Measurements from ENCODE around the gene KDF1.
A peak's percentile ranks its signal among the peaks of the same experiment; 100 is the strongest.
"Not testable (repeated sequence)": the region's sequence is repeated elsewhere in the genome, so short reads cannot be mapped to it uniquely, and the experiment has no call there.

Gene KDF1

DNA sequence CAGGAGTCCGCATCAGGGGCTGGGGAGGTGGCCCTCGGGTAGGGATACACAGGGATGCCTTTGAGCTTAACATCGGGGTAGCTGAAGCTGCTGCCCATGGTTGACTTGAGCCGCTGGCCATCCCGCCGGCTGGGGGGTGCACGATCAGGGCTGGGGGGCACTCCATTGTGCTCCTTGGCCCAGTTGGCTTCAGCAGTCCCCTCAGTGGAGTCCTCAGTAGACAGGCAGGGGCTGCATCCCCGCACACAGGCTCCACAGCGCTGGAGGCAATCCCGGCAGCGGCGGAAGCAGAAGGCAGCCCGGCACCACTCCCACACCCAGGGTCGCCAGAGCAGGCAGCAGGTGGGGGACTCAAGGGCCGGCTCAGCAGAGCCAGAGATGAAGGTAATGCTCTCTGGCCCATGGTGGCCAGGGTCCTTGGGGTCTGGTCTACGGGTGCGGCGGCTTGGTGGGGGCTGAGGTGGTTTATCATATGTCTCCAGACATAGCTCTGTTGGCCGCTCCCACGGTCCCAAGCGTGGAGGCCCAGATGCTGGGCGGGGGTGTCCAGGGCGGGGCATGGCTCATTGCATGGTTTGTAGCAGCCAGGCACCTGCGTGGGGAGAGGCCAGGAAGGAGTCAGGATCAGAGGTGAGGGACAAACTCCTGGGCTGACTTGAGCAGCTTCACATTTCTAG lies 8.3 kb downstream of the KDF1 start:
- DNase-seq = no peak

- no peak for DNase-seq
Observed at GRCh38 chr1:26951216-26951615, 9.1 kb downstream of the KDF1 start.

DNA sequence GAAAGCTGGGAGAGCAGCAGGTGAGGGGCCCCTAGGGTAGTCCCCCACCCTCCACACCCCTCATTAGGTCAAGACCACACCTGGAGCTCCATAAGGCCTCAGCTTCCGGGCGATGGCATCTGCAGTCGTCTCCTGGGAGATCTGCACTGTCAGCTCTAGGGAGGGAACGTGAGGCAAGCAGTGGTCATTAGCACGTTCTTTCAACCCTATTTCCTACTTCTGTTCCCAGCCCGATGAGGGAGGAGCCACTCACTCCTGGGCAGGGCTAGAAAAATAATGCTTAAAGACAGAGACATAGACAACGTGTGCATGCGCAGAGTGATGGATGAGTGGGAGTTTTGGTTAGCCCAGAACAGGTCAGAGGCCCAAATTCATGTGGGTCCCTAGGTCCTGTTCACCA lies 9.7 kb downstream of the KDF1 start:
- DNase-seq = no peak

GRCh38 chr1:26949926-26950319 lies 10.3 kb downstream of the KDF1 start:
- no peak for DNase-seq

- no peak for DNase-seq
Observed at GRCh38 chr1:26949266-26949925, 10.9 kb downstream of the KDF1 start.

GRCh38 chr1:26948725-26949057 lies 11.6 kb downstream of the KDF1 start:
- DNase-seq = not testable (repeated sequence)

DNA sequence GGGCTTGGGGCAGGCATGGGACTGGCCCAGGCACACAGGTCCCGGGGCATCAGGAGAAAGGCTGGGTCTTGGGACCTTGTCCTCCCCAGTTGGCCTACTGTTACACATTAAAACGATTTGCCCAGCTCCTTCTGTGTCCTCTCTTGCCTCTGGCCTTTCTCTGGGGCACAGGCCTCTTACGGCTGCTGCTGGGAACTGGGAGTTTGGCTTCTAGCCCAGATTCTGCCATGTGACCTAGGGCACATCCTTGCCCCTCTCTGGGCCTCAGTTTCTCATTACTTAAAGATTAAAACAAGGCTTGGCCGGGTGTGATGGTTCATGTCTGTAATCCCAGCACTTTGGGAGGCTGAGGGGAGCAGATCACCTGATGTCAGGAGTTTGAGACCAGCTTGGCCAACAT lies 14.0 kb downstream of the KDF1 start:
- DNase-seq = no peak

DNA sequence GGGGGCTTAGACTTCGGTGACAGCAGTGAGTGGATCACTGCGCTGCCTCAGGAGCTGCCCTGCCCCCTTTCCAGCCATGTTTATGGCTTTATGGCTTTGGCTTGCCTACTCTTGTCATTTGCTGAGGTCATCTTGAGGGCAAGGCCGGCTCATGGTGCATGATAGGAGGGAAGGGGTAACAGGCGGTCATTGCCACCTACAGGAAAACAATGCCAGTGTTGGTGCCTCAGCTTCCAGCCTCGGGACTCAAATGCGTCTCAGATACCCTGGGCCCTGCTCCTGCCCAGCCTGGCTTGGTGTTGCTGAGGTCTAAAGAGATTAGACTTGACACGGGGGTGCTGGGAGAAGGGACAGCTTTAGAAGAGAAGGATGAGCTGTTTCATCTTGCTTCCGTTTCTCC lies 14.5 kb downstream of the KDF1 start:
- no peak for DNase-seq

DNA sequence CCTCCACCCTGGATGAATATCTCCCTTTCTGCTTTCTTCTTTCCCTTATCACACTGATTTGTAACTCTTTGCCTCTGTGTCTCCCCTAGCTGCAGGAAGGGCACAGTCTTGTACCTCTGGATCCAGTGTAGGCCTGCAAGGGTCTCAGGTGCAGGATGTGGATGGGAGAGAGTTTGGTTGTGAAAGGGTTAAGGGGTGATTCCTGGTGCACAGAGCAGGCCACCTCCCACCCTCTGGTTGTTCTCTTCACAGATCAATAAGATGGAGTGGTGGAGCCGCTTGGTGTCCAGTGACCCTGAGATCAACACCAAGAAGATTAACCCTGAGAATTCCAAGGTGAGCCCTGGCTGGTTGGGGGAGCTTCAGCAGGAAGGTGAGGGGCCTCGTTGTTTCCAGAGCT lies 15.1 kb downstream of the KDF1 start:
- no peak for DNase-seq

DNA sequence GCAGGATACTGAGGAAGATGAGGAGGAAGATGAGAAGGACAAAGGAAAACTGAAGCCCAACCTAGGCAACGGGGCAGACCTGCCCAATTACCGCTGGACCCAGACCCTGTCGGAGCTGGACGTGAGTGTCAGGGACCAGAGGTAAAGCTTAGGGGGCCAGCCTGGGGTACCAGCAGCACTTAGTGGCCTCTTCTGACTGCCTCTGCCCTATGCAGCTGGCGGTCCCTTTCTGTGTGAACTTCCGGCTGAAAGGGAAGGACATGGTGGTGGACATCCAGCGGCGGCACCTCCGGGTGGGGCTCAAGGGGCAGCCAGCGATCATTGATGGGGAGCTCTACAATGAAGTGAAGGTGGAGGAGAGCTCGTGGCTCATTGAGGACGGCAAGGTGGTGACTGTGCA lies 17.6 kb downstream of the KDF1 start:
- DNase-seq = no peak

- no peak for DNase-seq
Observed at GRCh38 chr1:26941311-26941710, 19.0 kb downstream of the KDF1 start.

GRCh38 chr1:26938659-26939025 lies 21.6 kb downstream of the KDF1 start:
- DNase-seq = no peak

GRCh38 chr1:26938004-26938658 lies 22.1 kb downstream of the KDF1 start:
- DNase-seq = no peak

GRCh38 chr1:26936823-26937222 lies 23.4 kb downstream of the KDF1 start:
- DNase-seq = no peak

DNA sequence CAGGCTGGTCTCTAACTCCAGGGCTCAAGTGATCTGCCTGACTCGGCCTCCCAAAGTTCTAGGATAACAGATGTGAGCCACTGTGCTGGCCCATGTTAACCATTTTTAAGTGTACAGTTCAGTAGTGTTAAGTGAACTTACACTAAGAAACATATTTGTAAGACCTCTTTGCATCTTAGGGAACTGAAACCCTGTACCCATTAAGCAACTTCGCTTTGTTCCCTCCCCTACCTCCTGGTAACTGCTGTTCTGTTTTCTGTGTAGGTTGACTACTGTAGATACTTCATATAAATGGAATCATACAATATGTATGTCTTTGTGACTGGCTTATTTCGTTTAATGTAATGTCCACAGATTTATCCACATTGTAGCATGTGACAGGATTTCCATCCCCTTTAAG lies 27.7 kb downstream of the KDF1 start:
- no peak for DNase-seq

DNA sequence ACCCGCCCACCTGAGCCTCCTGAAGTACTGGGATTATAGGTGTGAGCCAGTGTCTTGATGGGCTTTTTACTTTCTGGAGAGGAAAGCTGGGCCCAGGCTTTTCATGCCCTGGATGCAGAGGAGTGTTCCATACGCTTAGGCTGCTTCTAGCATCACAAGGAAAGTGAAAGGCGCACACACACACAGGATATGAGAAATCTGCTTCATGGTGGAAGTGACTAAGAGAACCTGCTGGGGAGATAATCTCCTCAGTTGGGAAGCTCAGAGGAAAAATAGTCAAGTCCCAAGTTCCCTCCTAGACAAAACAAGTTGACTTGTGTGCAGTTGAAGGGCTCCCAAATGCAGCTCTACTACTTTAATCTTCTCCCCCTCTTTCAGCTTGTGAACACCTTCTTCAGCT lies 36.6 kb downstream of the KDF1 start:
- peak in 1 of 2 experiments; percentile 23 for DNase-seq

DNA sequence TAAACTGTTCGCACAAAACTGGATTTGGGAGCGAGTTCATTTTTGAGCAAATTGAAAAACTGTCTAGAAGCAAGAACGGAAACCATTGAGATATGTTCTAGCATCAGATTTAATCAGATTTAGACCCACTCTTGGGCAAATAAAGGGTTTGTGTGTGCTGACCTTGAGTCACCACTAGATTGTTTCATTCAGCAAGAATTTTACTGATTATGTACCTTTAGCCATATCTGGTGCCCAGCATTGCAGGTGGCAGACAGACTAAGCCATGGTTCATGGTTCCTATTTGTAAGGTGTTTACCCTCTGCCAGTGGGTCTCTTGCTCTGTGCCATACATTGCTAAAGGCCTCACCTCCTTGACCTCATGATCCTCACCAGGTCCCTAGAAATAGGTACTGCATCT lies 37.4 kb downstream of the KDF1 start:
- no peak for DNase-seq

GRCh38 chr1:26922431-26922729 lies 37.9 kb downstream of the KDF1 start:
- DNase-seq = no peak

- DNase-seq = peak; percentile 85 to 89
Observed at GRCh38 chr1:26921540-26922430, 38.5 kb downstream of the KDF1 start, which contains the start of gene NUDC. Gene NUDC (plus strand): TSS chr1:26921743. CDS start chr1:26921849, 106 bp downstream.

DNA sequence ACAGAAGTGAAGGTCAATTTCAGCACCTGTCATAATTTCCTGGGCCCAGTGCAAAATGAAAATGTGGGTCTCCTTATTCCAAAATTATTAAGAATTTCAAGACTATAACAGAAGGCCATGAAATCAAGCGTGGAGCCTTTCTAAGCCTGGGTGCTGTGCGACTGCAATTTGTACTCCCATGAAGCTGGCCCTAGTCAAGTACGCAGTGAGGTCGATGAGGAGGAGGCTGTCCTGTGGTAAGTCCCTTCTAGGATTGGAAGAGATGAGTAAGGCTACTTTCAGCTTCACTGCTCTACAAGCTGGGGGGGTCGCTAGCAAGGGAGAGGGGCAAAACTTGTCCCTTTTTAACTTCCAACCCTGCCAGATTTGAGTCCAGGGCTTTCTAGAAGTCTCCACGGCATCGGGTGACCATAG lies 39.1 kb downstream of the KDF1 start:
- no peak for DNase-seq

DNA sequence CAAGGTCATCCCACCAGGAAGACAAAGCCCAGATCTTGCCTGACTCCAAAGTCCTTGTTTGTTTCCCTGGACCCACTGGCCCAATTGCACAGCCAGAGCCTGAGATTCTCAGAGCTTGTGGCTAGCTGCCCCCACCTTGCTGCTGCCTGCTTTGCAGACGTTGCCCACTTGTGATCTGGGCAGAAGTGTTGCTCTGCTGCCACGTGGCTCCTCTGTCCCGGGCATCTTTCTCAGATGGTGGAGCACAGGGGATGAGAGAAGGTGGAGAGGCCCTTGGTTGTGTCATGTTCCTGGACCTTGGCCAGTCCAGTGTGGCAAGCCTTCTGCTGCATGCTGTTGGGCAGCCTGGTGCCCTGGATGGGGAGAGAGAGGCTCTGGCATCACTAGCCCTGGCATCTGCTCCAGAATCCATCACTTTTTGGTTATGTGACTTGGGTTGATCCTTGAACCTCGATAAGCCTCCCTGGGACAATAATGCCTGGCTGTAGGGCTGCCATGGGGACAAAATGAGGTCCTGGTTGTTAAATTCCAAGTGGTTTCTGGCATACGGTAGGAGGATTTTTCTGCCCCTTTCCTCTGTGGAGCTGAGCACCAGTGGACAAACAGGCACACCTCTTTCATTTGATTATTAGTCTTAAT lies 44.9 kb downstream of the KDF1 start:
- no peak for DNase-seq

GRCh38 chr1:26913754-26914619 lies 46.3 kb downstream of the KDF1 start, which contains the start of gene NR0B2:
Gene NR0B2 (minus strand): TSS chr1:26913975. CDS start chr1:26913940, 35 bp downstream.
- no peak for DNase-seq

Measured in SW 1271 (cell line).